GM10248 (cell line): ENCODE results near the gene UQCC2.
A peak's percentile ranks its signal among the peaks of the same experiment; 100 is the strongest.

ENCODE experiments used
- CTCF ChIA-PET: fragments of 300-600 bp; sonication (Branson Sonifier 250); formaldehyde crosslinking; extraction: SDS; loops from one replicate; lab custom pipeline; 2021; ENCODE audit warnings: antibody characterized with exemption; lab: Yijun Ruan, JAX
- POLR2A ChIA-PET: fragments of 350-650 bp; sonication (Branson Sonifier 250); formaldehyde crosslinking; extraction: SDS; loops from one replicate; lab custom pipeline; 2020; ENCODE audit warnings: antibody characterized with exemption; lab: Yijun Ruan, JAX
- DNase-seq: peaks from one replicate; pipeline ENCODE4 v3.0.0; 2012; ENCODE audit errors: extremely low spot score
- TF ChIP-seq, protein P1 (sequence below): IDR thresholded peaks from 2 replicates; pipeline ENCODE4 v1.5.1; 2012; ENCODE audit warnings: mild to moderate bottlenecking, low read depth; ENCODE audit errors: extremely low read depth, missing control alignments, control extremely low read depth

Gene UQCC2

DNA sequence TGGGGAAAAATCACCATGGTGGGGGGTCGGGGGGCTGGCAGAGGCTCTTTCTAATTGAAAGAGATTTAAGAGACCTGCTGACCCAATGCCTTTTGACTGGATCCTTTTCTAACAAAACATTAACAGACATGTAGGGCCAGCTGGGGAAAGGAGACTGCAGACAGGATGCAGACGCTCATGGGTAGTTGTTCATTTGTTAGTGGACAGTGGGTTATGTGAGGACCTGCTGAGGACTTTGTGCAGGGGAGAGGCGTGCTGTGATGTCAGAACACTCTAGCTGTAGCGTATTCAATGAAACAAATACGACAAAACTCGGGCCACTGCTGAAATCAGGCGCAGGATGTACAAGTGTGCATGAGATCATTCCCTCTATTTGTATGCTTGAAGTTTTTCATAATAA is 34.0 kb upstream of the UQCC2 start:
- no peak for DNase-seq
- POLR2A ChIA-PET, result no interaction called here
- CTCF ChIA-PET, result interaction anchor here (0.9 to 3.5 kb wide), 8 partner anchors 8 to 409 kb away, joined by 4 to 24 read pairs (median 6); no protein-coding TSS in a partner anchor
- TF ChIP-seq, protein P1, sequence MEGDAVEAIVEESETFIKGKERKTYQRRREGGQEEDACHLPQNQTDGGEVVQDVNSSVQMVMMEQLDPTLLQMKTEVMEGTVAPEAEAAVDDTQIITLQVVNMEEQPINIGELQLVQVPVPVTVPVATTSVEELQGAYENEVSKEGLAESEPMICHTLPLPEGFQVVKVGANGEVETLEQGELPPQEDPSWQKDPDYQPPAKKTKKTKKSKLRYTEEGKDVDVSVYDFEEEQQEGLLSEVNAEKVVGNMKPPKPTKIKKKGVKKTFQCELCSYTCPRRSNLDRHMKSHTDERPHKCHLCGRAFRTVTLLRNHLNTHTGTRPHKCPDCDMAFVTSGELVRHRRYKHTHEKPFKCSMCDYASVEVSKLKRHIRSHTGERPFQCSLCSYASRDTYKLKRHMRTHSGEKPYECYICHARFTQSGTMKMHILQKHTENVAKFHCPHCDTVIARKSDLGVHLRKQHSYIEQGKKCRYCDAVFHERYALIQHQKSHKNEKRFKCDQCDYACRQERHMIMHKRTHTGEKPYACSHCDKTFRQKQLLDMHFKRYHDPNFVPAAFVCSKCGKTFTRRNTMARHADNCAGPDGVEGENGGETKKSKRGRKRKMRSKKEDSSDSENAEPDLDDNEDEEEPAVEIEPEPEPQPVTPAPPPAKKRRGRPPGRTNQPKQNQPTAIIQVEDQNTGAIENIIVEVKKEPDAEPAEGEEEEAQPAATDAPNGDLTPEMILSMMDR, result no peak

DNA sequence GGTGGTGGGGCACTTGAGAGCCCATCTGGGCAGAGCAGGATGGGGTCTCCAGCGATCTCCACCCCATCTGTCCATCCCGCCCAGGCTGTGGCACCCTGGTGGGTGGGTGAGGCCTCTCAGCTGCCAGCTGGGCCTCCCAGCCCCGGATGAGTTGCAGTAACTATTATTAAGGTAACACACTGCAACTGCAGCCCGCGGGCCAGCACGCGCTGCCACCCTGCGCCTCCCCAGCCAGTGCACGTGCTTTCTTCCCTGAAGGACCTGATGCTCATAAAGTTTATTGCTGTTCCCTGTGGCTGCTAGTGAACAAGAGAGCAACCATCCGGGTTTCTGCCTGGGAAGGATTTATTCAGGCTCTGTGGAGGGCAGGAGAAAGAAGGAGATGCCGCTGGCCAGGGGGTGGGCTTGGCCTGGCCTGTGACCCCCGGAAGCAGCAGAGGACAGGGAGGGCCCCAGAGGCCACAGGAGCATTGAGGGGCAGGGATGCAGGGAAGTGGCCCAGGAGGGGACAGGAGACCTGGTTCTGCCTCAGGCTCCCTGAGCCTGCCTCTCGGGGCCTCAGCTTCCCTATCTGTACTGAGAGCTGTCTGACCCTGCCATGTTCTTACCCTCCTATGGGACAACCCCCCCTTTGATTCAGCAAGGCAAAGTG is 33.5 kb upstream of the UQCC2 start:
- no peak for DNase-seq
- TF ChIP-seq, protein P1, result no peak
- POLR2A ChIA-PET, result no interaction called here
- CTCF ChIA-PET, result interaction anchor here (0.9 to 3.5 kb wide), 18 partner anchors 8 to 410 kb away, joined by 3 to 24 read pairs (median 6); partner anchors contain the start of gene BAK1

DNA sequence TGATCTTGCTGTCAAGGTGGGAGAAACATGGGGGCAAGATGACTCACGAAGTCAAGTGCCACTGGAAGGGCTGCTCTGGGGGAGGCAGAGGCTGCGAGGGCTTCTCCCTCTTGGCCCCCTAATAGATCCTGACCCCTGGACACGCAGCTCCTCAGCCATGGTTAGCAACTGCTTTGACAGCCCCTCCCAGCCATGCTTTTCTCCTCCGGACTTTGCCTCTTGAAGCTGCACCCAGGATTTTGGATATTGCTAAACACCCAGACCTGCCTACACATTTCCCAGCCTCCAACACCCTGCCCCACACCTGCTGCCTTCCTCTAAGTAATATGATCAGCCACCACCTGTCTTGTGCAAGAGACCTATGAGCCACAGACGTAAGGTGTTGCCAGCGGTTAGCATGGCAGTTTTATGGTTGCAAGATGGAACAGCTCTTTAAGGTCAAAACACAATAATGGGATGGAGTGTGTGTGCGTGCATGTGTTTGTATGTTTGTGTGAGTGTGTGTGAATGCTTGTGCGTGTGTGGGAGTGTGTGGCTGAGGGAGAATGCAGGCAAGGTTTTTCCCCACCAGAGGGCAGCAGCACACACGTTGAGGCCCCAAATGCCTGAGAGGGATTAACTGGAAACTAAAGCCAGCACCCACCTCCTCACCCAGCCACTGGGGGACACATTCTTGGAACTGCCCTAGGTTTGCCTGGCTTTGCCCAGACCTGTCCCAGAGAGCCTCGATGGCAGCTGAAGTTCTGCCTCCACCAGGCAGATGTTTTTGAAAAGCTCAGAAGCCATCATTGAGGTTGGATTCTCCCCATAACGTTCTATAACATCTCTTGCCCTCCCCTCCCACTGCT is 32.7 kb upstream of the UQCC2 start:
- ChIA-PET CTCF (interaction anchor here (0.7 to 3.5 kb wide), 26 partner anchors 8 to 411 kb away, joined by 3 to 24 read pairs (median 4); partner anchors contain the start of genes BAK1 and UQCC2), POLR2A (no interaction called here)
- DNase-seq, result peak; percentile 87
- TF ChIP-seq, protein P1, result peak; percentile 93

DNA sequence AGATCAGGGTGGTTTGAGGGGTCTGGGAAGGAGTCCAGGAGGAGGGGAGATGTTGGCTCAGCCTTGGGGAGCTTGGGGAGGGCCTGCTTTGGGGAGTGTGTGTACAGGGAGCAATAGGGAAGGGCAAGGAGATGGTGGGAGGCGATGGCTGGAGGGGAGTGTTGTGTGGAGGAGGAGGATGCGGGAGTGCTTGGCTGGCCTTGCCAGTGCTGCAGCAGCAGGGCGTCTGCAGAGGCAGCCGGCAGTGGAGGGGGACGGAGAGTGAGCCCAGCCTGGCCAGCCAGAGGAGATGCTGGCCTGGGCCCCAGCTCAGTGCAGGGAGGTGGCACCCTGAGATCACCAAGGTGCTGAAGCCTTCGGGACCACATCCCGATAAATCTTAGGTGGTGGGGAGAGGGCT is 31.3 kb upstream of the UQCC2 start:
- DNase-seq, result no peak
- TF ChIP-seq, protein P1, result no peak
- POLR2A ChIA-PET, result no interaction called here
- CTCF ChIA-PET, result interaction anchor here (1.1 to 3.5 kb wide), 12 partner anchors 8 to 412 kb away, joined by 3 to 24 read pairs (median 11); partner anchors contain the start of gene UQCC2

DNA sequence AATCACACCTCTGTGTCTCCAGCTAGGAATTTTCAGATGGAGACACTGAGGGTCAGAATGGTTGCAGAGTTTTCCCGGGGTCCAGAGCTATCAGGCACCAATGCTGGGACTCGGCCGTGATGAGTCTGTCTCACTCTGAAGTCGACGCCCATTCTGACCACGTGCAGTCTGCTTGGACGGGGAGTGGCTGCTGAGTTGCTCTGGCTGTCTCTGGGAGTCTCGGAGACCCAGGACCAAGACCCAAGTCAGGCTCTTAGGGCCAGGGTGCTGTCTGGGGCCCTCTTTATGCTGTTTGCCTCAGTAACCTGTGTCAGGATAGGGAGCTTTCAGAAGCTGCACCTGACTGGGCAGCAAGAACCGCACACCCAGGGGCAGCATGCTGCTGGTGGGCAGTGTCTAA is 30.6 kb upstream of the UQCC2 start:
- TF ChIP-seq, protein P1, result no peak
- CTCF ChIA-PET, result interaction anchor here (1.2 kb wide), 1 partner anchor 9 kb away, joined by 3 read pairs; no protein-coding TSS in a partner anchor
- POLR2A ChIA-PET, result no interaction called here
- DNase-seq, result no peak

DNA sequence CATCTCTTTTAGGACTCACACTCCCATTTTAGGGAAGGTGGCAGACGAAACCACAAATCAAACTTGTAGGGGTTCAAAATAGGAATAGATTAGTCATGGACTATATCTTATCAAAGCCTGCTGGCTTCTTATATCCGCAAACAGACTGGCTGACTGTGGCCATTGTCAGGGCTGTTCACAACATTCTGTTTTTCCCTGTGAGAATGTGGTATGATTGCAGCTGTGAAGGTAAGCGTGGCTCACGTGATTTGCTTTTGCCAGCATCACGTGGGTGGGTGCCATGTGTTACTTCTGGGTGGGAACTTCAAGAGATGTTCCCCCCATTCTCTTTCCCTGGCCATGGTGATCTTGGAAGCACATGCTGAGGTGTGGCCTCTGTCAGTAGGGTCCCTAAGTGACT is 29.3 kb upstream of the UQCC2 start:
- DNase-seq, result no peak
- TF ChIP-seq, protein P1, result no peak
- ChIA-PET POLR2A (no interaction called here), CTCF (interaction anchor here (1.7 kb wide), 1 partner anchor 30 kb away, joined by 5 read pairs; the partner anchor contains the start of gene UQCC2)
